Aorta (tissue), 5 donors: ENCODE data around the gene ARHGAP10. TPM values are rescaled to one million over a fixed set of nuclear protein-coding genes. Genes with fewer than 3 reads are reported as not detected.

ENCODE experiments used
- ATAC-seq: fragments of 200-7000 bp; cut with Tn5 transposase; one replicate; pipeline ENCODE4 v1.9.1; 2022; ENCODE audit warnings: moderate library complexity; ENCODE audit not compliant: low FRiP score
- DNase-seq, 2 donors: peaks; one replicate each; pipeline ENCODE4 v3.0.0-alpha.2; 2020
- H3K27ac ChIP-seq, 2 donors: one replicate each; pipeline ENCODE4 v1.5.1; 2013; ENCODE audit warnings: low read length in 2 of 2, mild to moderate bottlenecking in 2 of 2, moderate library complexity in 2 of 2, control low read depth in 1 of 2, inconsistent platforms in 1 of 2, low read depth in 1 of 2
- H3K27me3 ChIP-seq, 2 donors: one replicate each; pipeline ENCODE4 v1.6.1; 2013; ENCODE audit warnings: control low read depth in 1 of 2, low read length in 1 of 2, mild to moderate bottlenecking in 1 of 2, moderate library complexity in 1 of 2; ENCODE audit not compliant: insufficient read depth in 2 of 2, control insufficient read depth in 1 of 2
- H3K36me3 ChIP-seq, 2 donors: one replicate each; pipeline ENCODE4 v1.6.1; 2013; ENCODE audit warnings: control low read depth in 1 of 2, low read length in 1 of 2, mild to moderate bottlenecking in 1 of 2; ENCODE audit not compliant: insufficient read depth in 2 of 2, control insufficient read depth in 1 of 2
- H3K4me1 ChIP-seq, 2 donors: one replicate each; pipeline ENCODE4 v1.6.1; 2013; ENCODE audit warnings: low read length in 2 of 2, control low read depth in 1 of 2, mild to moderate bottlenecking in 1 of 2, moderate library complexity in 1 of 2; ENCODE audit not compliant: insufficient read depth in 2 of 2, control insufficient read depth in 1 of 2
- H3K4me3 ChIP-seq, 2 donors: one replicate each; pipeline ENCODE4 v1.5.1; 2013; ENCODE audit warnings: low read length in 2 of 2, control low read depth in 1 of 2, mild to moderate bottlenecking in 1 of 2
- H3K9me3 ChIP-seq: one replicate; pipeline ENCODE4 v1.6.1; 2013; ENCODE audit warnings: mild to moderate bottlenecking, low read length; ENCODE audit not compliant: control insufficient read depth
- WGBS, 2 donors: extraction: QIAGEN DNeasy Blood & Tissue Kit; methylation state at CpG; one replicate each; pipeline ENCODE4 v1.1.7; 2013; 5-methylcytosine and 5-hydroxymethylcytosine counted together
- intact Hi-C, 2 donors: fragments of 100-400 bp; cut with DNase I; formaldehyde crosslinking; loops; one replicate each; pipeline versions ENCODE4 v1.14.2 to v1.15.0; 2022
- polyA plus RNA-seq, 2 donors: library from polyadenylated mRNA; stranded (reverse); fragments of 200-250 nt; gene quantifications; one replicate each; pipeline ENCODE4 v1.2.3, GENCODE V29; 2013
- total RNA-seq, 2 donors: library from RNA; stranded (reverse); fragmentation: NEBNext Ultra II Directional; extraction: Animal tissue kit (Norgen Biotek cat#: 25700); gene quantifications; one replicate each; pipeline ENCODE4 v1.2.1, GENCODE V29; 2021
- donor health status: healthy with polysubstance abuse.
- donor health status: Bipolar disorder and iron deficiency.
- donor health status: DM: no; HTN: no; CAD: no.
- donor health status: DM: no; HTN: no; CAD: no.
- donor health status: DM: yes; HTN: yes; CAD: no.

Gene ARHGAP10
- total and polyA plus RNA-seq, 4 donors, result 47.3 to 94.5 (median 63.5) TPM

DNA sequence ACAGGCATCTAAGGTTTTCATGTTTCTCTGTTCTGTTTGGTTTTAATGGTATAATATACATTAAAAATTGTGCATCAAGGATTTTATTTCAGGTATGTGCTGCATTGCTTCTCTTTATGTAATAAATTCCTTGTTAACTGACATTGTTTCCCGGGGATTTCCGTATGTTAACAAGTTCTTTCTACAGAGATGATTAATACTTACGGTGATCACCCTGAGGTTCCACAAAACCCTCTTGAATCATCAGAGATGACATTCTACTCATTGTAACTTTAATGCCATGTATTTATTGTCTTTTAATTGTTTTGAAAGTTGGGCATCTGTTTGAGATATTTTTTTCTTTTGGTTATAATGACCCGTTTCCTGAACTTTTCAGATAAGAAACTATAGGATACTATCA, 37.5 kb downstream of the ARHGAP10 start:
- Histone ChIP-seq H3K4me1 (peaks cover 0 to 9% of the 10 kb centered on the region in 2 donors), H3K36me3 (peaks cover 0 to 4% of the 10 kb centered on the region in 2 donors), H3K4me3 (no peak overlapping the region), H3K27me3 (no peaks in the 10 kb centered on the region), H3K27ac (no peak overlapping the region), H3K9me3 (no peaks in the 10 kb centered on the region)
- ATAC-seq (no peak), DNase-seq (no peak)
- intact Hi-C loops, result no loop called here
- 91% methylated on average over 4 of the region's 4 CpGs for WGBS, 2 donors

DNA sequence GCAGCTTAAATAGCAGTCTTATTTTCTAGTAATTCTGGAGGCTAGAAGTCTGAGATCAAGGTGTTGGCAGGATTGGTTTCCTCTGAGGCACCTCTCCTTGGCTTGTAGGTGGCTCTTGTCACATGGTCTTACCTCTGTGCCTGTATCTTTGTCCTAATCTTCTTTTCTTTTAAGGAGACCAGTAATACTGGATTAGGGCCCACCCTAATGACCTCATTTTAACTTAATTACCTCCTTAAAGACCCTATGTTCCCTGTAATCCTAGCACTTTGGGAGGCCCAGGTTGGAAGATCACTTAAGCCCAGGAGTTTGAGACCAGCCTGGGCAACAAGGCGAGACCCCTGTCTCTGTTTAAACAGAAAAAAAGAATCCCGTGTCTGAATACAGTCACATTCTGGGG, 38.9 kb downstream of the ARHGAP10 start:
- DNase-seq, result no peak
- H3K27me3 ChIP-seq, result no peaks in the 10 kb centered on the region
- peaks cover 0 to 11% of the 10 kb centered on the region in 2 donors for H3K4me1 ChIP-seq
- H3K9me3 ChIP-seq, result no peaks in the 10 kb centered on the region
- ATAC-seq, result no peak
- no peak overlapping the region for H3K27ac ChIP-seq
- H3K36me3 ChIP-seq, result peaks cover 0 to 4% of the 10 kb centered on the region in 2 donors
- H3K4me3 ChIP-seq, result no peak overlapping the region
- intact Hi-C loops, result no loop called here
- 81 to 90% methylated on average over 2 of the region's 2 CpGs for WGBS, 2 donors

DNA sequence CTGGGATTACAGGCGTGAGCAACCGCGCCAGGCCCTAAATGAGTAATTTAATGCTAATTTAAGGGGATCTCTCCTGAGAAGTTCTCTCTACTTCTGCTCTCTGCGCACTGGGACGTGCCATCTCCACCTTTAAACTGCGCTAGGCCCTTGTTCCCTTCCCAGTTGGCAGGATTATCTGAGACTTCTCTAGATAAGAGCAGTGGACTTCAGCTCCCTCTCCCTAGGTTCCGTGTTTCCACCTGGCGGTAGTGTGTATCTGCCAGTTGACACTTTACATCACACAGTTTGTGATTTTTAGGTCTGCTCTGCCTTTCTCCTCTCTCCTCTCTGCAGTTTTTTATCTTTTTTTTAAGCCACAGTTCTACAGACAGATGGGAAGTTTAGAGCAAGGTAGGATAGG, 40.2 kb downstream of the ARHGAP10 start:
- Histone ChIP-seq H3K4me3 (no peak overlapping the region), H3K27ac (peak overlapping the region in 1 of 2 donors; percentile 45), H3K27me3 (no peaks in the 10 kb centered on the region), H3K9me3 (no peaks in the 10 kb centered on the region), H3K36me3 (peaks cover 0 to 4% of the 10 kb centered on the region in 2 donors), H3K4me1 (peaks cover 0 to 11% of the 10 kb centered on the region in 2 donors)
- 71 to 72% methylated on average over 8 of the region's 8 CpGs for WGBS, 2 donors
- intact Hi-C loops, result no loop called here
- DNase-seq (no peak), ATAC-seq (no peak)

DNA sequence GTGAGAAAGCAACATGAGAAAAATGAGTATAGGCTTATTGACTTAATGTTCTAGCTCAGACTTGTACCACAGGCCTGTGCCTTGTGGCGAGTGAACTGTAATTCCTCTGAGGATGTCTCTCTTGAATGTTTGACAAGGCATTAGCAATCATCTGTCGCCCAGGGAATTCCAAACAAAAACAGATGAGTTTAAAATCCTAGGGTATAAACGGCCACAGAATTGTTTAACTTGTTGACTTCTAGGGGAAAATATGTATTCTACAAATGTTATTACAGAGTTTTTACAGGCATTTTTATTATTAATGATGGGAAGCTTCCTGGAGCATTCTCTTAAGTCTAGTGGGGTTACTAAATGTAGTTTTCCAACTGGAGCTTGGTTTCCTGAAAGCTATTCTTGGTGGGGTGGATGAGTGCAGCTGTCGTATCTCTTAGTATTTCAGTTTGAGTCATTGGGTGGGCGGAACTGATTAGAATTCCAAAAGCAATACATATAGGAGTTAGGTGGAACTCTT, 40.6 kb downstream of the ARHGAP10 start:
- Histone ChIP-seq H3K9me3 (no peaks in the 10 kb centered on the region), H3K27me3 (no peaks in the 10 kb centered on the region), H3K36me3 (peaks cover 0 to 4% of the 10 kb centered on the region in 2 donors), H3K27ac (peak overlapping the region in 1 of 2 donors; percentile 45), H3K4me1 (peaks cover 2 to 11% of the 10 kb centered on the region in 2 donors), H3K4me3 (no peak overlapping the region)
- ATAC-seq (no peak), DNase-seq (no peak)
- intact Hi-C loops, result no loop called here
- WGBS, 2 donors, result 9 to 10% methylated on average over 5 of the region's 5 CpGs

DNA sequence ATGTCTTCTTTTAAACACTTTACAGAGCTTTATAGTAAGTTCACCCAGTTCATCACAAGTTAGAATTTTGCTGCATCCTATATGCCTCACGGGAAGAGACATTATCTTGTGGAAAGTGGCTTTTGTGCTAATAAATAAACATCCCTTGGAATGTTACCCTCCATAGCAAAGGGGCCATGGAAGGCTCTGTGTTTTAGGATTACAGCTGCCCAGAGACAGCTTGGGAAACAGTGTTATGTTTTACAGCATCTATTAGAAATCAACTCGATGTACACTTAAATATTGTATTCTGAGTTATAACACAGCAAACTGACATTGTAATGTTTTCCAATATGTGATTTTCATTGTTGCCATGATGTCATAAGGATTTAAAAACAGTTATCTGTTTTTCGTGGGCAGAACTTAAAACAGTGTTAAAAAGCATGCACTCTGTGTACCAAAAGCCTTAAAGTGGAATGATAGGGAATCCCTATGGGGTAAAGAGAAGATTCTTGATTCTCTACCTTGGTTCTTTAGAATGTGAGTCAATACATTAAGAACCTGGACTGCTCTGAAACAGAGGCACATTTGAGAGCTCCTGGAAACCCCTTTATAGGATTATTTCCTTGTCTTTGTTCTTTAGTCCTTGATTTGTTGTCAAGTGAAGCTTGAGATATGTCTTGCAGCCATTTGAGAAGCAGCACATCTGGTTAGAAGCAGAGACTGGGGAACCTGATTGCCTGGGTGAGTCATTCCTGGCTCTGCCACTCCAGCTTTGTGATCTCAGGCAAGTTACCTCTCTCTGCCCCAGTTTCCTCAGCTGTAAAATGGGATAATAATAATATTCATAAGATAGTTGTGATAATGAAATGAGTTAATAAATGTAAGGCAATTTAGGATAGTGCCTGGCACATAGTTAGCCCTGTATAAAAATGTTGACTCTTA, 41.6 kb downstream of the ARHGAP10 start:
- peaks cover 4 to 12% of the 10 kb centered on the region in 2 donors for H3K4me1 ChIP-seq
- no peak overlapping the region for H3K27ac ChIP-seq
- no peaks in the 10 kb centered on the region for H3K9me3 ChIP-seq
- H3K27me3 ChIP-seq, result no peaks in the 10 kb centered on the region
- no peak for DNase-seq
- no peak overlapping the region for H3K4me3 ChIP-seq
- peaks cover 2 to 4% of the 10 kb centered on the region in 2 donors for H3K36me3 ChIP-seq
- intact Hi-C loops, result no loop called here
- ATAC-seq, result no peak
- 11 to 16% methylated on average over 3 of the region's 3 CpGs for WGBS, 2 donors

DNA sequence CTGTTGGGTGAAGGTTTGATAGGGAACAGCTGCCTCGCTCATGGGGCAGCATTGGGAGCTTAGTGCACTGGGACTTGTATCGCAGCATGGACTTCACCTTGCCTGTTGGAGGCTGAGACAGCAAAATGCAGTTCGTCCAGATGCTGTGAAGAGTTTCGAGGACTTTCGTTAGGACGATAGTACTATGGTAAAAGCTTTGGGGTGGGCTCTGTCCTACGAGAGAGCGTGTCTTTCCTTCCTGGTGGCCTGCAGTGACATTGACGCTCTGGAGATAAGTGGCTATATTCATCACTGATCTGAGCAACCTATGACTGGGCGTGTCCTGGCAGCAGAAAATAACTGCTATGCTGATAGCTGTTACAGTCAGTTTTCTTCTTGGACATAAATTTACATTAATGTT, 44.8 kb downstream of the ARHGAP10 start:
- ATAC-seq, result no peak
- Histone ChIP-seq H3K4me1 (peaks cover 7 to 12% of the 10 kb centered on the region in 2 donors), H3K4me3 (no peak overlapping the region), H3K36me3 (peaks cover 0 to 2% of the 10 kb centered on the region in 2 donors), H3K9me3 (no peaks in the 10 kb centered on the region), H3K27me3 (no peaks in the 10 kb centered on the region), H3K27ac (no peak overlapping the region)
- intact Hi-C loops, result no loop called here
- DNase-seq, result no peak
- 94 to 97% methylated on average over 10 of the region's 10 CpGs for WGBS, 2 donors

DNA sequence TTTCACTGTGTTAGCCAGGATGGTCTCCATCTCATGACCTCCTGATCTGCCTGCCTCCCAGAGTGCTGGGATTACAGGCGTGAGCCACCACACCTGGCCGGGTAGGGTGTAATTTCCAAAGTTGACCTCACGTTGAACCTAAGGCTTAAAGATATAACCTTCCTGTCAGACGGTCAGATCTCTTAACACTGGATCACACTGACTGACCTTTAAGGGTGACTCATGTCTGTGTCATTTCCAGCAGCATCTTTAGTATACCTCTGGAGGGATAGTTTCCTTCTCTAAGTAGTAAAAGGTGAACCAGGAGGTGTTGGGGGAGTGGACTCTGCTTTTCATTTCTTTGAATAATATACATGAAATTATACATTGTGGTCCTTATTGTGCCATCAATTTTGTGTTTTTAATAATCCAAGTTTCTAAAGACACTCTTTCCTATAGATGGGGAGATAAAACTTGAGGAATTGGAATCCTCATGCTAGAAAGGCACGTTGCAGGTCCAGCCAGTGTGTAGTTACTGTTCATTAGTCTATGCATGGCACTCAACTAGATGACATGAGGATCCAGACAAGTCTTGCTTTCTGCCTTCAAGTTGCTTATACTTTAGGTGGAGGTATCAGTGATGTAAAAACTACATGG, 45.7 kb downstream of the ARHGAP10 start:
- peaks cover 0 to 2% of the 10 kb centered on the region in 2 donors for H3K36me3 ChIP-seq
- intact Hi-C loops, result no loop called here
- no peaks in the 10 kb centered on the region for H3K27me3 ChIP-seq
- 84 to 87% methylated on average over 5 of the region's 5 CpGs for WGBS, 2 donors
- H3K9me3 ChIP-seq, result no peaks in the 10 kb centered on the region
- H3K4me1 ChIP-seq, result peaks cover 6 to 7% of the 10 kb centered on the region in 2 donors
- DNase-seq (no peak), ATAC-seq (no peak)
- H3K27ac ChIP-seq, result no peak overlapping the region
- H3K4me3 ChIP-seq, result no peak overlapping the region

DNA sequence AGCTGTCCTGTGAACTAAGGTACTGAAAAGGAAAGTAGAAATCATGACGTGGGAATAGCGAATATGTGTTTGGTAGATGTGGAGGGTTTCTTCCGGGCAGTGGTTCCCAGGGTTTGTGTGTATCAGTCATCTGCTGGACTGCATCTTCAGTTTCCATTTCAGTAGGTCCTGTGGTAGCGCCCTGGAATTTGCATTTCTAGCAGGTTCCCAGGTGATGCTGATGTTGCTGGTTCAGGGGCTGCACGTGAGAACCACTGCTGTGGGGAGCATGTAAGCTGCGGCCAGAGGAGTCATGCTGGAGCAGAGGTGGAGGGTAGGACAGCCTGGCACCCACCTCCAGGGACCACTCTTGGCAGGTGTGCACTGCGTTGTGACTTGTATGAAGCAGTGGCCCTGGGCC, 47.1 kb downstream of the ARHGAP10 start:
- 96 to 97% methylated on average over 7 of the region's 7 CpGs for WGBS, 2 donors
- H3K4me1 ChIP-seq, result peaks cover 6 to 7% of the 10 kb centered on the region in 2 donors
- intact Hi-C loops, result no loop called here

More for the DNA sequence above, 47.1 kb downstream of the ARHGAP10 start:
- Histone ChIP-seq H3K27ac (no peak overlapping the region), H3K4me3 (no peak overlapping the region), H3K9me3 (no peaks in the 10 kb centered on the region), H3K27me3 (no peaks in the 10 kb centered on the region), H3K36me3 (peaks cover 0 to 2% of the 10 kb centered on the region in 2 donors)
- no peak for DNase-seq
- no peak for ATAC-seq
